ENCODE data around the gene ORC3. TPM values are rescaled to one million over a fixed set of nuclear protein-coding genes. Genes with fewer than 3 reads are reported as not detected.

Gene ORC3
- total and polyA plus RNA-seq, 10 of the 15 experiments (the other 5 are each of a cell fraction or from before 2014, with no cell fraction given) = 27.2 to 76.3 (median 54.6) TPM

DNA sequence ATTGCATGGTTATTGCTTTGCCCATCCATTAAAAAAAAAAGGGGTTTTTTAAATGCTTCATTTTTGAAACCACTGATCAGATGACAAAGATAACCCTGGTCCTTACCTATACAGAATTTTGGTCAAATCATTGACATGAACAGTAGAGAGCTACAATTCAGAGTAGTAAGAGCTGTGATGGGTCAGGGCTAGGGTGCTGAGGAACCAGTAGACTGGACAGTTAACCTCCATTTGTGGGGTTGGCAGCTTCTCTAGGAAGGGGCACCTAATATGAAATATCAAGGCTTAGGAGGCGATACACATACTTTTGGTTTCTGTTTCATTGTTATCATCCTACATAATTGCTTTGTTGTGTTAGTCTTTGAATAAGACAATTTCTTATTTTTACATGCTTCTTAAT lies 55.1 kb downstream of the ORC3 start:
- BruUV-seq (replicated peaks) = no TSS peak
- FAIRE-seq (peak; percentile 41), DNase-seq (ENCODE audit: low read depth, low spot score) (no peak), ATAC-seq (peak; percentile 79)
- peak overlapping the region; percentile 86 for H3K4me2 ChIP-seq (ENCODE audit: control insufficient read depth, insufficient read depth)
- H3K9me3 ChIP-seq (replicated peaks; ENCODE audit: control insufficient read depth, insufficient read depth, low read length) = no peaks in the 10 kb centered on the region
- H3K27ac ChIP-seq (ENCODE audit: control insufficient read depth, insufficient read depth) = peak overlapping the region; percentile 63; the same call in 1 of the 2 replicates
- intact Hi-C loops (cut with micrococcal nuclease; ENCODE audit: unreplicated experiment) = no loop called here
- ChIA-PET POLR2A (interaction anchor here (0.5 to 0.8 kb wide), 3 partner anchors 55 to 1441 kb away, joined by 3 to 4 read pairs (median 3); partner anchors contain the start of genes ORC3 and RARS2), SMC1A (ENCODE audit: uncharacterized antibody, unreplicated experiment) (interaction anchor here (0.7 to 1.0 kb wide), 3 partner anchors 10 to 432 kb away, joined by 3 to 4 read pairs (median 3); no protein-coding TSS in a partner anchor), CTCF (interaction anchor here (0.6 to 0.9 kb wide), 4 partner anchors 17 to 271 kb away, joined by 3 to 4 read pairs (median 3); no protein-coding TSS in a partner anchor), RAD21 (ENCODE audit: unreplicated experiment) (interaction anchor here (0.7 kb wide), 1 partner anchor 78 kb away, joined by 3 read pairs; no protein-coding TSS in a partner anchor)
- H3K79me2 ChIP-seq (ENCODE audit: control insufficient read depth, insufficient read depth, low read length) = no peaks in the 10 kb centered on the region
- no peak for TF ChIP-seq CBFB (IDR thresholded peaks at IDR 0.05; ENCODE audit: low read depth)
- TF ChIP-seq MYB (IDR thresholded peaks at IDR 0.05; ENCODE audit: borderline replicate concordance, low read depth, low read length) = no peak
- no peak for TF ChIP-seq CREB1 (IDR thresholded peaks at IDR 0.05; ENCODE audit: low read depth)
- TF ChIP-seq, protein P1, sequence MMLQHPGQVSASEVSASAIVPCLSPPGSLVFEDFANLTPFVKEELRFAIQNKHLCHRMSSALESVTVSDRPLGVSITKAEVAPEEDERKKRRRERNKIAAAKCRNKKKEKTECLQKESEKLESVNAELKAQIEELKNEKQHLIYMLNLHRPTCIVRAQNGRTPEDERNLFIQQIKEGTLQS (IDR thresholded peaks at IDR 0.05; ENCODE audit: borderline replicate concordance, extremely low read depth, low read depth, low read length) = no peak
- no peak for TF ChIP-seq PAX8 (IDR thresholded peaks at IDR 0.05)
- no peak for TF ChIP-seq IKZF2 (IDR thresholded peaks at IDR 0.05)
- TF ChIP-seq, protein P2, sequence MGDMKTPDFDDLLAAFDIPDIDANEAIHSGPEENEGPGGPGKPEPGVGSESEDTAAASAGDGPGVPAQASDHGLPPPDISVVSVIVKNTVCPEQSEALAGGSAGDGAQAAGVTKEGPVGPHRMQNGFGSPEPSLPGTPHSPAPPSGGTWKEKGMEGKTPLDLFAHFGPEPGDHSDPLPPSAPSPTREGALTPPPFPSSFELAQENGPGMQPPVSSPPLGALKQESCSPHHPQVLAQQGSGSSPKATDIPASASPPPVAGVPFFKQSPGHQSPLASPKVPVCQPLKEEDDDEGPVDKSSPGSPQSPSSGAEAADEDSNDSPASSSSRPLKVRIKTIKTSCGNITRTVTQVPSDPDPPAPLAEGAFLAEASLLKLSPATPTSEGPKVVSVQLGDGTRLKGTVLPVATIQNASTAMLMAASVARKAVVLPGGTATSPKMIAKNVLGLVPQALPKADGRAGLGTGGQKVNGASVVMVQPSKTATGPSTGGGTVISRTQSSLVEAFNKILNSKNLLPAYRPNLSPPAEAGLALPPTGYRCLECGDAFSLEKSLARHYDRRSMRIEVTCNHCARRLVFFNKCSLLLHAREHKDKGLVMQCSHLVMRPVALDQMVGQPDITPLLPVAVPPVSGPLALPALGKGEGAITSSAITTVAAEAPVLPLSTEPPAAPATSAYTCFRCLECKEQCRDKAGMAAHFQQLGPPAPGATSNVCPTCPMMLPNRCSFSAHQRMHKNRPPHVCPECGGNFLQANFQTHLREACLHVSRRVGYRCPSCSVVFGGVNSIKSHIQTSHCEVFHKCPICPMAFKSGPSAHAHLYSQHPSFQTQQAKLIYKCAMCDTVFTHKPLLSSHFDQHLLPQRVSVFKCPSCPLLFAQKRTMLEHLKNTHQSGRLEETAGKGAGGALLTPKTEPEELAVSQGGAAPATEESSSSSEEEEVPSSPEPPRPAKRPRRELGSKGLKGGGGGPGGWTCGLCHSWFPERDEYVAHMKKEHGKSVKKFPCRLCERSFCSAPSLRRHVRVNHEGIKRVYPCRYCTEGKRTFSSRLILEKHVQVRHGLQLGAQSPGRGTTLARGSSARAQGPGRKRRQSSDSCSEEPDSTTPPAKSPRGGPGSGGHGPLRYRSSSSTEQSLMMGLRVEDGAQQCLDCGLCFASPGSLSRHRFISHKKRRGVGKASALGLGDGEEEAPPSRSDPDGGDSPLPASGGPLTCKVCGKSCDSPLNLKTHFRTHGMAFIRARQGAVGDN (IDR thresholded peaks at IDR 0.05) = no peak
- no peak for TF ChIP-seq SRF (IDR thresholded peaks at IDR 0.05; ENCODE audit: low read depth in 2 of 2, low read length in 2 of 2)
- no peak for TF ChIP-seq ETV6 (conservative IDR thresholded peaks at IDR 0.05 in 1 of 2, IDR thresholded peaks at IDR 0.05 in 1 of 2; ENCODE audit: borderline replicate concordance in 1 of 2, low read depth in 1 of 2)
- no peak for TF ChIP-seq CEBPB (IDR thresholded peaks at IDR 0.05; ENCODE audit: borderline replicate concordance in 1 of 2, low read depth in 2 of 2, low read length in 2 of 2)
- no peak for TF ChIP-seq SREBF2 (IDR thresholded peaks at IDR 0.05; ENCODE audit: low read length)
- TF ChIP-seq FOXK2 (IDR thresholded peaks at IDR 0.05) = no peak
- no peak for TF ChIP-seq IRF4 (IDR thresholded peaks at IDR 0.05; ENCODE audit: low read depth, low read length)
- TF ChIP-seq SUPT20H (IDR thresholded peaks at IDR 0.05; ENCODE audit: borderline replicate concordance, control insufficient read depth, low read depth, low read length) = no peak
- TF ChIP-seq, protein P3, sequence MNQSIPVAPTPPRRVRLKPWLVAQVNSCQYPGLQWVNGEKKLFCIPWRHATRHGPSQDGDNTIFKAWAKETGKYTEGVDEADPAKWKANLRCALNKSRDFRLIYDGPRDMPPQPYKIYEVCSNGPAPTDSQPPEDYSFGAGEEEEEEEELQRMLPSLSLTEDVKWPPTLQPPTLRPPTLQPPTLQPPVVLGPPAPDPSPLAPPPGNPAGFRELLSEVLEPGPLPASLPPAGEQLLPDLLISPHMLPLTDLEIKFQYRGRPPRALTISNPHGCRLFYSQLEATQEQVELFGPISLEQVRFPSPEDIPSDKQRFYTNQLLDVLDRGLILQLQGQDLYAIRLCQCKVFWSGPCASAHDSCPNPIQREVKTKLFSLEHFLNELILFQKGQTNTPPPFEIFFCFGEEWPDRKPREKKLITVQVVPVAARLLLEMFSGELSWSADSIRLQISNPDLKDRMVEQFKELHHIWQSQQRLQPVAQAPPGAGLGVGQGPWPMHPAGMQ (IDR thresholded peaks at IDR 0.05; ENCODE audit: borderline replicate concordance) = no peak
- no peak for TF ChIP-seq ZNF274 (IDR thresholded peaks at IDR 0.05; ENCODE audit: insufficient read depth, insufficient read length)
- no peak for TF ChIP-seq SUZ12 (IDR thresholded peaks at IDR 0.05; ENCODE audit: unreplicated experiment)
- H3K4me3 ChIP-seq = no peak overlapping the region
- H2AFZ ChIP-seq (ENCODE audit: control insufficient read depth, low read depth, low read length) = peak overlapping the region; percentile 82
- no peaks in the 10 kb centered on the region for H3K27me3 ChIP-seq (replicated peaks in 1 of 2; ENCODE audit: control insufficient read depth in 2 of 2, insufficient read depth in 2 of 2, low read length in 1 of 2)
- WGBS (ENCODE audit: insufficient coverage, insufficient replicate concordance, low lambda C conversion rate, missing lambda C conversion rate) = 45% methylated on average over 1 of the region's 1 CpG
- H3K4me1 ChIP-seq (ENCODE audit: control insufficient read depth, insufficient read depth, low read length) = peaks cover 2% of the 10 kb centered on the region; the same call in 1 of the 2 replicates
- H3K9ac ChIP-seq (ENCODE audit: control insufficient read depth, insufficient read depth, low read length) = no peak overlapping the region
- in situ Hi-C loops (cut with MboI) = no loop called here
- H3K36me3 ChIP-seq (ENCODE audit: control insufficient read depth in 2 of 2, insufficient read depth in 2 of 2, low read length in 1 of 2) = no peaks in the 10 kb centered on the region
- no peaks in the 10 kb centered on the region for H4K20me1 ChIP-seq (ENCODE audit: control insufficient read depth, insufficient read depth)
